ENCODE measurements around the gene ELSPBP1.
"Not testable (repeated sequence)": the region's sequence is repeated elsewhere in the genome, so short reads cannot be mapped to it uniquely, and the experiment has no call there.

Gene ELSPBP1

DNA sequence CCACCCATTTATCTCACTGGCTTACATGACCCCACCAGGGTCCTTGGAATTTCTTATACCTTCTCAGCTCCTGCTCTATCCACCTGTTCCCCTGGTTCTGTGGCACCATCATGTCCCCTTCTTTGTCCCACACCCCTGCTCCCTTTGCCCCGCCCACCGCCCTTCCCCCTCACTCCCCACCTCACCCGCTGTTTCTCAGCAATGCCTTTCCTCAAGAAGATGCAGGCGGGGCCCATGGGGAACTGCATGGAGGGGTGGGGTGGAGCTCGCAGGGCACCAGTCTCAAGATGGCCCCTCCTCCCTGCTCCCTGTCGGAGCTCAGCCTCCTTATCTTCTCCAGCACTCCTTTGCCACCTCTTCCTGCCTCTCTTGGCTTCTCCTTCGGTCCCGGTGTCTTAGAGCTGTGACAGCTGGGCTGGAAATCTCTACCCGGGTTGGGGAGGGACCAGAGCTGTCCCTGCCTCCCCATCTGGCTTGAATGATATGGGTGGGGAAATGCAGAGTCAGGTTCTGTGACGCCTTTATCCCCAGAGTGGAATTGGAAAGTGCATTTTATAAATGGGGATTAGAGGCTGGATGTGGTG lies 49.3 kb downstream of the ELSPBP1 start, which contains the start of gene CABP5:
CABP5 (minus strand) TSS at position 405 of the 584 bp plus-strand sequence; CDS start at position 248, 157 bp downstream.
- no peak for DNase-seq

DNA sequence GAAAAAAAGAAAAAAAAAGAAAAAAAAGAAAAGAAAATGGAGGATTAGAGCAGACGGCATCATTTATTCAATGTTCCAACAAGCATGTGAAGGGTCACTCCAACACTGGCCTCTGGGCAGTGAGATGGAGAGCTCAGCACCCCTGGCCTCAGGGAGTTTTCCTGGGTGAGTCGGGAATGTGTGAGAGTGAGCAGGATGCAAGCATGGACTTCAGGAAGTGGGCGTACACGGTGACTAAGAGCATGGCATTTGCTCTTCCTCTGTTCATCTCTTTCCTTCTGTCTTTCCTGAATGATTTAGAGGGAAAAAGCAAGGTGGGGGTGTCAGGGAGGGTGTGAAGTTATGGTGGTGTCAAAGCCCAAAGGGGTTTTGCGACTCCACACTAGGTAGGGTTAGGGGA lies 50.1 kb downstream of the ELSPBP1 start:
- no peak for DNase-seq

DNA sequence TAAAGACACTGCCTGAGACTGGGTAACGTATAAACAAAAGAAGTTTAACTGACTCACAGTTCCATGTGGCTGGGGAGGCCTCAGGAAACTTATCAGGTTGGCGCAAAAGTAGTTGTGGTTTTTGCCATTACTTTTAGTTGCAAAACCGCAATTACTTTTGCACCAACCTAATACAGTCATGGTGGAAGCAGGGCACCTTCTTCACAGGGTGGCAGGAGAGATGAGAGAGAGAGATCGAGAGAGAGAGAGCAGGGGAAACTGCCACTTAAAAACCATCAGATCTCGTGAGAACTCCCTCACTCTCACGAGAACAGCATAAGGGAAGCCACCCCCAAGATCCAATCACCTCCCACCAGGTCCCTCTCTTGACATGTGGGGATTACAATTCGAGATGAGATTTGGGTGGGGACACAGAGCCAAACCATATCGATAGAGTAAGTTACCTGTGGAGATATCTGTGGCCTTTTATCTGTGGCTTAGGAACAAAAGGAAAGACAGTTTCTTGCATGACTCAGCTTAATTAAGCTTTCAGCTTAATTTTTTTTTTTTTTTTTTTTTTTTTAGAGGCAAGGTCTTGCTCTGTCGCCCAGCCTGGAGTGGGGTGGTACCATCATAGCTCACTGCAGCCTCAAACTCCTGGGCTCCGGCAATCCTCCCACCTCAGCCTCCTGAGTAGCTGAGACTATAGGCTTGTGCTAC lies 57.1 kb downstream of the ELSPBP1 start:
- DNase-seq = no peak

DNA sequence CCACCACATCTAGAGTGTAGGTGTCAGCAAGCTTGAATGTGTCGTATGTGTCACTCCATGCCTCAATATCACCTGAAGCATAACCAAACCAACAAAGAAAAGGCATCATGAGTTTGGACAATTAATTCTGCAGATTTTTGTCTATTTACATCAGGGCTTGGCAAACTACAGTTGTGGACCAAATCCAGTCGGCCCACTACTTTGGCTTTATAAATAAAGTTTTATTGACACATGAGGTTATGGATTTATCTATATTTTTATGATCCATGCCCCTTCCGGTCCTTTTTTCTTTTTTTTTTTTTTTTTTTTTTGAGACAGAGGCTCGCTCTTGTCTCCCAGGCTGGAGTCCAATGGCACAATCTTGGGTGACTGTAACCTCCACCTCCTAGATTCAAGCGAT lies 58.6 kb downstream of the ELSPBP1 start:
- DNase-seq = no peak

DNA sequence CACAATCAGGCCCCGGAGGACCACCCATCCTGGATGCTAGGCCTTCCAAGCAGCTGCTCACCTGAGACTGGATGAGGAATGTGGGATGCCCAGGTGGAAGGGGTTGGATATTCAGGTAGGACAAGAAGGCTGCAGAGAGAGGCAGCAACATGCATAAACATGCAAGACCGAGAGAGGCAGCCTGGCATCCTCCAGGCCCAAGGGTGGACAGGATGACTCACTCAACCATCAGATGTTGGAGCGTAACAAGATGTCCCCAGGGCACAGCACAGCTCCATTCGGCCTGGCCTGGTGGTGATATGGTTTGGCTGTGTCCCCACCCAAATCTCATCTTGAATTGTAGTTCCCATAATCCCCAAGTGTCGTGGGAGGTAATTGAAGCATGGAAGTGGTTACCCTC lies 59.4 kb downstream of the ELSPBP1 start:
- no peak for DNase-seq

DNA sequence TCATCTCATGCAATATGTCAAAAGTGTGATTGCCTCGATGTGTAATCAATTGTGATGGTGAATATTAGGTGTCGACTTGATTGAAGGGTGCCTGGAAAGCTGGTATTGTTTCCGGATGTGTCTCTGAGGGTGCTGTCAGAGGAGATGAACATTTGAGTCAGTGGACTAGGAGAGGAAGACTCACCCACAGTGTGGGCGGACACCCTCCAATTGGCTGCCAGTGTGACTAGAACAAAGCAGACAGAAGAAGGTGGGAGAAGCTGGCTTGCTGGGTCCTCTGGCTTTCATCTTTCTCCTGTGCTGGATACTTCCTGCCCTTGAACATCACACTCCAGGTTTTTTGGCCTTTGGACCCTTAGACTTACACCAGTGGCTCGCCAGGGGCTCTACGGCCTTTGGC lies 64.9 kb downstream of the ELSPBP1 start:
- no peak for DNase-seq

DNA sequence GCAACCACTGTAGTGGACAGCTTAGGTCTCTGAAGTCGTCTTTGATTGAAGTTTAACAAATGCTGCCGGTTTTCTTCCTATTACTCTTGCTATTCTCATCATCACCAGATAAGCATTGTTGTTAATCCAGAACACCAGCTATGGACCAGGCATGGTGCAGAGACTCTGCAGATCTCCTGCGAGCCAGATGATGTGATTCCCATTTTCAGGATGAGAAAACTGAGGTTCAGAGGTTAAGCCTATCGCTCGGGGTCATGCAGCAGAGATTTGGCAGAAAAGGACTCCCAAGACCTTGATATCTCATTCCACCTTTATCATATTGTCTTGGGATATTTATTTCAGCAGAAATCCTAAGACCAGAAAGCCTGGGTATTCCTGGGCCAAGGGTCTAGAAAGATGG lies 65.9 kb downstream of the ELSPBP1 start:
- DNase-seq = no peak

DNA sequence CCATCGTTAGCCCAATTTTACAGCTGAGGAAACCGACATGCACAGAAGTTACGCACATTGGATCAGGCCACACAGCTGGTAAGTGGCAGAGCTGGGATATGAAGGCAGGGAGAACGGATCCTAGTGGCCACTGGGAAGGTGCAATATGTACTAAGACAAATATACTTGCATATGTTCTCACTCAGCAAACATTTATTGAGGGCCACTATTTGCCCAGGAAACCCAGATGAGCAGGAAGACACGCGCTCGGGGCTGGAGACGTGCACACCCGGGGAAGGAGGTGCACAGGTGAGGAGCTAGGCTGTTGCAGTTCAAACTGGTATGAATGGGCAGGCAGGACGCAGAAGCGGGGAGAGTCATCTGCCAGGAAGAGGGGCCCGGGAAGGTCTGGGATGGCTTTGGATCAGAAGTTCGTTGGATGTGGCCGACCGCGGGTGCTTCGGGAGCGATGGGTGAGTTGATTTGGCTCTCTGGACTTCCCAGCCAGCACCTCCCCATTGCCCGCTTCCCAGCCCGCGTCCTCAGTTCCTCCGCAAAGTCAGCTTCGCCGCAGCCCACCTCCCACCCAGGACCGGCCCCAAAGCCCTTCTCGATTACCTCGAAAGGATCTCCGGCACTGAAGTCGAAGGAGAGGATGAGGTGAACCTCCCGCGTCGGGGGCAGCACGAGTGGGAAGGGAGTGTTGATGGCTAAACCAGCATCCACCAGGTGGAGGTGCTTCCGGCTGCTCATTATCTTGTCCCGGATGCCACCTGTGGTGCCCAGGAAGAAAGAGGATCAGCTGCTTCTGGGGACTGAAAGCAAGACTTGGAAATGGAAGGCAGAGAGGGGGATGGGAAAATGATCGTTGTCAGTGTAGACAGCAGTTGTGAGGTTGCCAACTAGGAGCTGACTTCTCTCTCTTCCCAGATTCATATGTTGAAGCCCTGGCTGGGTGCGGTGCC lies 67.2 kb downstream of the ELSPBP1 start:
- DNase-seq = no peak

DNA sequence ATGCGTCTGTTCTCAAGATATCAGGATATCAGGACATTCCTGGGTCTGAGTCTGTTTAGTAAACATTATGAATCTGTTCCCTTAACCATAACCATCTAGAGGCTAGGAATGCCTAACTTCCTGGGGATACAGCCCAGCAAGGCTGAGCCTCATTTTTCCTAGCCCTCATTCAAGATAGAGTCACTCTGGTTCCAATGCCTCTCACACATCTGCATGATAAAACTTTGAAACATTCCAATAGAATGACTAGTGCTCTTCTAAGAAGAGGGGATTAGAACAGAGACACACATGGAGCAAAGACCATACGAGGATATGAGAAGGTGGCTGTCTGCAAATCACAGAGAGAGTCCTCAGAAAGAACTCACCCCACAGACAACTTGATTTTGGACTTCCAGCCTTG lies 70.1 kb downstream of the ELSPBP1 start:
- no peak for DNase-seq

DNA sequence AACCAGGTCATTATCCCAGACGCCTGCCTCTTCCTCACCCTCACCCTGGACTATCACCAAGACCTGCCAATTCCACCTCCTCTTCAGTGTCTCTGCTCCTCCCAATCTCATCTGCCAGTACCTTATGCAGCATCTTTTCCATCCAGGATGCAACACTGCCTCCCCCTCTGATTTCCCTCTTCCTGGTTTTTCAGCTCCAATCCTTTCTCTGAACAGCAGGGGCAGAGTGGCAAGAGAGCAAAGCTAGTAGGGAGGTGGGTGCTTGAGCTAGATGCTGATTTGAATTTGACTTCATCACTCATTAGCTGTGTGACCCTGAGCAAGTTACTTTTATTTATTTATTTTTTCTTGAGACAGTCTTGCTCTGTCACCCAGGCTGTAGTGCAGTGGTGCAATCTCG lies 75.0 kb downstream of the ELSPBP1 start:
- DNase-seq = no peak

DNA sequence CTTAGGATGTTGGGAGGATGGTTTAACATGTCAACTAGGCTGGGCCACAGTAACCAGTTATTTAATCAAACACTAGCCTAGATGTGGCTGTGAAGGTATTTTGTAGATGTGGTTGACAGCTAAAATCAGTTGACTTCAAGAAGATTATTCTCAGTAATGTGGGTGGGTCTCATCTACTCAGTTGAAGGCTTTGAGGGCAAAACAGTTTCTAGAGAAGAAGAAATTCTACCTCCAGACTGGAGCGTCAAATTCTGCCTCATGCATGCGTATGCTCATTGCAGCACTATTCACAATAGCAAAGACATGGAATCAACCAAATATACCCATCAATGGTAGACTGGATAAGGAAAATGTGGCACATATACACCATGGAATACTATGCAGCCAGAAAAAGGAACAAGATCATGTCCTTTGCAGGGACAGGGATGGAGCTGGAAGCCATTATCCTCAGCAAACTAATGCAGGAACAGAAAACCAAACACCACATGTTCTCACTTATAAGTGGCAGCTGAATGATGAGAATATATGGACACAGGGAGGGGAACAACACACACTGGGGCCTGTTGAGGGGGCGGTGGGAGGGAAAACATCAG lies 75.8 kb downstream of the ELSPBP1 start:
- DNase-seq = not testable (repeated sequence)
